Measurements from ENCODE around the gene RTL9. TPM values are rescaled to one million over a fixed set of nuclear protein-coding genes. Genes with fewer than 3 reads are reported as not detected.
A peak's percentile ranks its signal among the peaks of the same experiment; 100 is the strongest.
"Not testable (repeated sequence)": the region's sequence is repeated elsewhere in the genome, so short reads cannot be mapped to it uniquely, and the experiment has no call there.

The RTL9 gene
- total RNA-seq, 6 experiments from 2014 or later = 0.09 to 0.29 (median 0.14) TPM; not detected in 2

- DNase-seq (no peak), ATAC-seq (peak in 1 of 4 donors; percentile 61)
- no peak for TF ChIP-seq CTCF (IDR thresholded peaks at IDR 0.05)
- TF ChIP-seq POLR2A (IDR thresholded peaks at IDR 0.05) = no peak
- H3K36me3 ChIP-seq = no peaks in the 10 kb centered on the region
- no peaks in the 10 kb centered on the region for H3K4me1 ChIP-seq
- intact Hi-C loops (cut with DNase I) = no loop called here
- no peaks in the 10 kb centered on the region for H3K9me3 ChIP-seq
- no peak overlapping the region for H3K4me3 ChIP-seq
- no peaks in the 10 kb centered on the region for H3K27me3 ChIP-seq
- H3K27ac ChIP-seq = no peak overlapping the region
- 64% methylated on average over 5 of the region's 7 CpGs for WGBS (ENCODE audit: insufficient coverage, low coverage, low lambda C conversion rate, missing lambda C conversion rate)
Observed at GRCh38 chrX:110402091-110402849, 43.6 kb downstream of the RTL9 start.

- Histone ChIP-seq H3K27ac (no peak overlapping the region), H3K27me3 (no peaks in the 10 kb centered on the region), H3K4me1 (no peaks in the 10 kb centered on the region), H3K4me3 (no peak overlapping the region), H3K36me3 (no peaks in the 10 kb centered on the region), H3K9me3 (no peaks in the 10 kb centered on the region)
- TF ChIP-seq POLR2A (IDR thresholded peaks at IDR 0.05) (no peak), CTCF (IDR thresholded peaks at IDR 0.05) (no peak)
- DNase-seq (no peak), ATAC-seq (no peak)
- intact Hi-C loops (cut with DNase I) = no loop called here
- WGBS (ENCODE audit: insufficient coverage, low coverage, low lambda C conversion rate, missing lambda C conversion rate) = 50% methylated on average over 1 of the region's 1 CpG
Observed at GRCh38 chrX:110402850-110403221, 44.2 kb downstream of the RTL9 start.

GRCh38 chrX:110403441-110404238, 45.0 kb downstream of the RTL9 start:
- Histone ChIP-seq H3K27me3 (peaks cover 0 to 1% of the 10 kb centered on the region in 2 donors), H3K4me1 (no peaks in the 10 kb centered on the region), H3K9me3 (no peaks in the 10 kb centered on the region), H3K36me3 (no peaks in the 10 kb centered on the region), H3K27ac (no peak overlapping the region), H3K4me3 (no peak overlapping the region)
- no peak for DNase-seq
- intact Hi-C loops (cut with DNase I) = no loop called here
- WGBS (ENCODE audit: insufficient coverage, low coverage, low lambda C conversion rate, missing lambda C conversion rate) = 71% methylated on average over 12 of the region's 15 CpGs
- TF ChIP-seq CTCF (IDR thresholded peaks at IDR 0.05) (no peak), POLR2A (IDR thresholded peaks at IDR 0.05) (no peak)
- no peak for ATAC-seq

GRCh38 chrX:110404376-110404775, 45.7 kb downstream of the RTL9 start:
- ATAC-seq (no peak), DNase-seq (no peak)
- intact Hi-C loops (cut with DNase I) = no loop called here
- Histone ChIP-seq H3K36me3 (no peaks in the 10 kb centered on the region), H3K4me1 (no peaks in the 10 kb centered on the region), H3K9me3 (no peaks in the 10 kb centered on the region), H3K27ac (no peak overlapping the region), H3K4me3 (no peak overlapping the region), H3K27me3 (peaks cover 0 to 5% of the 10 kb centered on the region in 2 donors)
- WGBS (ENCODE audit: insufficient coverage, low coverage, low lambda C conversion rate, missing lambda C conversion rate) = 71% methylated on average over 6 of the region's 6 CpGs
- TF ChIP-seq POLR2A (IDR thresholded peaks at IDR 0.05) = no peak
- no peak for TF ChIP-seq CTCF (IDR thresholded peaks at IDR 0.05)

GRCh38 chrX:110406250-110406649, 47.6 kb downstream of the RTL9 start:
- H3K9me3 ChIP-seq; intact Hi-C loops (cut with DNase I); H3K4me3 ChIP-seq; H3K27ac ChIP-seq; ATAC-seq; H3K4me1 ChIP-seq; DNase-seq; H3K36me3 ChIP-seq; H3K27me3 ChIP-seq: not testable (repeated sequence)
- WGBS (ENCODE audit: insufficient coverage, low coverage, low lambda C conversion rate, missing lambda C conversion rate) = 75% methylated on average over 6 of the region's 7 CpGs
